ENCODE data around the gene KLHL29. TPM values are rescaled to one million over a fixed set of nuclear protein-coding genes. Genes with fewer than 3 reads are reported as not detected.

Gene KLHL29
- total and polyA plus RNA-seq, 10 of the 15 experiments (the other 5 are each of a cell fraction or from before 2014, with no cell fraction given) = 1.4 to 19.5 (median 6.1) TPM

GRCh38 chr2:23445450-23445868, 60.5 kb downstream of the KLHL29 start (continued):
- TF ChIP-seq CHD2 (IDR thresholded peaks at IDR 0.05; ENCODE audit: borderline replicate concordance, low read depth, low read length) (no peak), CHD4 (IDR thresholded peaks at IDR 0.05) (no peak), SMC3 (IDR thresholded peaks at IDR 0.05; ENCODE audit: borderline replicate concordance, low read length) (no peak), YBX1 (IDR thresholded peaks at IDR 0.05) (no peak), KAT2A (conservative IDR thresholded peaks at IDR 0.05; ENCODE audit: control insufficient read depth, low read depth, low read length) (no peak), EZH2 (IDR thresholded peaks at IDR 0.05; ENCODE audit: borderline replicate concordance, control insufficient read depth, low read depth, low read length) (no peak), RBBP5 (conservative IDR thresholded peaks at IDR 0.05) (no peak), PBX3 (IDR thresholded peaks at IDR 0.05; ENCODE audit: insufficient replicate concordance, low read depth, low read length) (peak; percentile 37), ZBTB33 (IDR thresholded peaks at IDR 0.05) (no peak), EP300 (IDR thresholded peaks at IDR 0.05; ENCODE audit: borderline replicate concordance in 1 of 2, control insufficient read depth in 1 of 2, low read depth in 2 of 2, low read length in 2 of 2) (no peak), CBFB (IDR thresholded peaks at IDR 0.05; ENCODE audit: low read depth) (peak; percentile 24; the same call in 1 of the 2 replicates), STAT3 (IDR thresholded peaks at IDR 0.05; ENCODE audit: low read depth, low read length) (no peak), PAX8 (IDR thresholded peaks at IDR 0.05) (no peak), MYB (IDR thresholded peaks at IDR 0.05; ENCODE audit: borderline replicate concordance, low read depth, low read length) (no peak), HDAC6 (IDR thresholded peaks at IDR 0.05; ENCODE audit: unreplicated experiment) (no peak), TBL1XR1 (IDR thresholded peaks at IDR 0.05; ENCODE audit: low read depth, low read length) (no peak), E4F1 (IDR thresholded peaks at IDR 0.05; ENCODE audit: borderline replicate concordance, partially characterized antibody) (no peak), ZZZ3 (IDR thresholded peaks at IDR 0.05; ENCODE audit: control insufficient read depth, insufficient read length, low read depth) (no peak), STAT1 (conservative IDR thresholded peaks at IDR 0.05) (no peak), SIX5 (IDR thresholded peaks at IDR 0.05; ENCODE audit: low read depth, low read length, severe bottlenecking) (no peak), DPF2 (IDR thresholded peaks at IDR 0.05) (peak; percentile 21; the same call in 1 of the 2 replicates), RAD21 (IDR thresholded peaks at IDR 0.05; ENCODE audit: insufficient read depth, low read depth, low read length) (no peak)
- TF ChIP-seq, protein P1, sequence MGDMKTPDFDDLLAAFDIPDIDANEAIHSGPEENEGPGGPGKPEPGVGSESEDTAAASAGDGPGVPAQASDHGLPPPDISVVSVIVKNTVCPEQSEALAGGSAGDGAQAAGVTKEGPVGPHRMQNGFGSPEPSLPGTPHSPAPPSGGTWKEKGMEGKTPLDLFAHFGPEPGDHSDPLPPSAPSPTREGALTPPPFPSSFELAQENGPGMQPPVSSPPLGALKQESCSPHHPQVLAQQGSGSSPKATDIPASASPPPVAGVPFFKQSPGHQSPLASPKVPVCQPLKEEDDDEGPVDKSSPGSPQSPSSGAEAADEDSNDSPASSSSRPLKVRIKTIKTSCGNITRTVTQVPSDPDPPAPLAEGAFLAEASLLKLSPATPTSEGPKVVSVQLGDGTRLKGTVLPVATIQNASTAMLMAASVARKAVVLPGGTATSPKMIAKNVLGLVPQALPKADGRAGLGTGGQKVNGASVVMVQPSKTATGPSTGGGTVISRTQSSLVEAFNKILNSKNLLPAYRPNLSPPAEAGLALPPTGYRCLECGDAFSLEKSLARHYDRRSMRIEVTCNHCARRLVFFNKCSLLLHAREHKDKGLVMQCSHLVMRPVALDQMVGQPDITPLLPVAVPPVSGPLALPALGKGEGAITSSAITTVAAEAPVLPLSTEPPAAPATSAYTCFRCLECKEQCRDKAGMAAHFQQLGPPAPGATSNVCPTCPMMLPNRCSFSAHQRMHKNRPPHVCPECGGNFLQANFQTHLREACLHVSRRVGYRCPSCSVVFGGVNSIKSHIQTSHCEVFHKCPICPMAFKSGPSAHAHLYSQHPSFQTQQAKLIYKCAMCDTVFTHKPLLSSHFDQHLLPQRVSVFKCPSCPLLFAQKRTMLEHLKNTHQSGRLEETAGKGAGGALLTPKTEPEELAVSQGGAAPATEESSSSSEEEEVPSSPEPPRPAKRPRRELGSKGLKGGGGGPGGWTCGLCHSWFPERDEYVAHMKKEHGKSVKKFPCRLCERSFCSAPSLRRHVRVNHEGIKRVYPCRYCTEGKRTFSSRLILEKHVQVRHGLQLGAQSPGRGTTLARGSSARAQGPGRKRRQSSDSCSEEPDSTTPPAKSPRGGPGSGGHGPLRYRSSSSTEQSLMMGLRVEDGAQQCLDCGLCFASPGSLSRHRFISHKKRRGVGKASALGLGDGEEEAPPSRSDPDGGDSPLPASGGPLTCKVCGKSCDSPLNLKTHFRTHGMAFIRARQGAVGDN (IDR thresholded peaks at IDR 0.05) = no peak
